SJSA1 (cell line): ENCODE results near the gene PAIP1. TPM values are rescaled to one million over a fixed set of nuclear protein-coding genes. Genes with fewer than 3 reads are reported as not detected.
"Not testable (repeated sequence)": the region's sequence is repeated elsewhere in the genome, so short reads cannot be mapped to it uniquely, and the experiment has no call there.

ENCODE experiments used
- DNase-seq, 2 experiments: peaks; one replicate each; pipeline ENCODE4 v3.0.0-alpha.2; 2015 to 2020; ENCODE audit warnings: low spot score in 2 of 2, low read depth in 1 of 2
- H3K27ac ChIP-seq: fragments of 250-450 bp; sonication (Bioruptor Pico); 2 replicates; pipeline ENCODE4 v1.5.1; 2020; ENCODE audit warnings: mild to moderate bottlenecking, moderate library complexity
- H3K27me3 ChIP-seq: fragments of 250-450 bp; sonication (Bioruptor Pico); replicated peaks from 2 replicates; pipeline ENCODE4 v1.5.1; 2020; ENCODE audit warnings: mild to moderate bottlenecking, moderate library complexity
- H3K36me3 ChIP-seq: fragments of 250-450 bp; sonication (Bioruptor Pico); 2 replicates; pipeline ENCODE4 v1.5.1; 2020; ENCODE audit warnings: mild to moderate bottlenecking
- H3K4me1 ChIP-seq: fragments of 250-450 bp; sonication (Bioruptor Pico); replicated peaks from 2 replicates; pipeline ENCODE4 v1.6.1; 2021; ENCODE audit warnings: mild to moderate bottlenecking
- H3K4me3 ChIP-seq: fragments of 250-450 bp; sonication (Bioruptor Pico); 2 replicates; pipeline ENCODE4 v1.5.1; 2020; ENCODE audit warnings: mild to moderate bottlenecking
- H3K9me3 ChIP-seq: fragments of 250-450 bp; sonication (Bioruptor Pico); replicated peaks from 2 replicates; pipeline ENCODE4 v1.5.1; 2020; ENCODE audit warnings: mild to moderate bottlenecking
- total RNA-seq: library from RNA; depleted of rRNA; stranded (reverse); fragments of >200 nt; shearing (Covaris generic); gene quantifications from 2 replicates; pipeline ENCODE4 v1.2.3, GENCODE V29; 2014

The PAIP1 gene
- total RNA-seq, 1 experiment from 2014 or later = 172 TPM

GRCh38 chr5:43523662-43524072 is 33.2 kb downstream of the PAIP1 start:
- Histone ChIP-seq H3K36me3 (peaks cover 25% of the 10 kb centered on the region), H3K4me3 (no peak overlapping the region), H3K4me1 (no peaks in the 10 kb centered on the region), H3K27me3 (no peaks in the 10 kb centered on the region), H3K27ac (no peak overlapping the region), H3K9me3 (no peaks in the 10 kb centered on the region)
- no peak for DNase-seq

- Histone ChIP-seq H3K9me3 (no peaks in the 10 kb centered on the region), H3K27ac (no peak overlapping the region), H3K4me3 (no peak overlapping the region), H3K4me1 (peaks cover 3% of the 10 kb centered on the region), H3K27me3 (no peaks in the 10 kb centered on the region), H3K36me3 (peaks cover 7% of the 10 kb centered on the region)
- DNase-seq = no peak
These were observed 36.3 kb downstream of the PAIP1 start for GRCh38 chr5:43520615-43521014.

- Histone ChIP-seq H3K36me3 (no peaks in the 10 kb centered on the region), H3K4me1 (peaks cover 12% of the 10 kb centered on the region), H3K9me3 (no peaks in the 10 kb centered on the region), H3K27ac (peak overlapping the region; percentile 95), H3K27me3 (no peaks in the 10 kb centered on the region), H3K4me3 (peak overlapping the region; percentile 52)
- DNase-seq = no peak
These were observed 41.2 kb downstream of the PAIP1 start for GRCh38 chr5:43515678-43516048.

DNA sequence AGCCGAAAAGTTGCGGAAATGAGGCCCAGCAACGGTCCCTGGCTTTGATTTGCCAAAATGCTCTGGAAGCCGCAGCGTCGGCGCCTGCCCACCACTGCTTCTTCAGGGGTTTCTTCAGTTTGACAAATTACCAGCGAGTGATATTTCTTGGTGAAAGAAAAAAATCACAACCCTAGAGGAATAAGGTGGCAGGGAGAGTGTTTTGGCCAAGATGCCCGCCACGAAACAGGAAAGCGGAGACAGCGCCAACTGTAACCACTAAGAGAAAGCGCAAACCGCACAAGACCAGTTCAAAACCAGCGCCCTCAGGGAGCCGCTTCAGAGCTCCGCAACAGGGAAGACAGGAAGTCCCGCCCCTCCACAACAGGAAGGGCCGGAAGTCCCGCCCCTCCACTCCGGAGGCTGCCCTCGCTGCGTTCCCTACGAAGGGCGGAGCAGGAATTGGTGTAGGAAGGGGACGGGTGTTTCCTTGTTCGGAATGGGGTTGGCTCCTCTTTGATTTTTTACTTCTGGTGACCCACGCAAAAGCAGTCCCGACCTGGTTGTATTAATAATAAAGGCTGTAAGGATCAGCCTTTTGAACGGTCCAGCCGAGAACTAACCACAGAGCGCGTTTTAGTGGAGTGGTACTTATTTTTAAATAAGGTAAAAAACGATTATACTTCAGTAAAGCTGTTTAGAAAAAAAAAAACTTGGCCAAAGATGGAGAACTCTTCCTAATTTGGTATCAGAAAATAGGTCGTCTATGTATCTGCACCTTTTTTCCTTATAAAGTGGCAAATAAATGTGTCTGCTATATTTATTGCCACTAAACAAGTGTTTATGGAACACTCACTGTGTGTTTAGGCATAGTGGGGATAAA is 41.8 kb downstream of the PAIP1 start, which contains the start of gene C5orf34:
TSS of gene C5orf34 (minus strand) at position 333 of the 862 bp plus-strand sequence. CDS start 5,809 bp downstream, outside the sequence.
- H3K4me3 ChIP-seq = peak within 1 kb of the TSS; percentile 52
- no peaks in the 10 kb centered on the region for H3K27me3 ChIP-seq
- peak within 1 kb of the TSS; percentile 95 for H3K27ac ChIP-seq
- H3K9me3 ChIP-seq = no peaks in the 10 kb centered on the region
- peaks cover 12% of the 10 kb centered on the region for H3K4me1 ChIP-seq
- peak; percentile 99 for DNase-seq
- no peaks in the 10 kb centered on the region for H3K36me3 ChIP-seq

GRCh38 chr5:43514471-43514815 is 42.4 kb downstream of the PAIP1 start:
- Histone ChIP-seq H3K4me3 (peak overlapping the region; percentile 52), H3K9me3 (no peaks in the 10 kb centered on the region), H3K36me3 (no peaks in the 10 kb centered on the region), H3K27me3 (no peaks in the 10 kb centered on the region), H3K27ac (peak overlapping the region; percentile 95), H3K4me1 (peaks cover 12% of the 10 kb centered on the region)
- peak in 1 of 2 experiments; percentile 61 for DNase-seq

GRCh38 chr5:43514025-43514424 is 42.9 kb downstream of the PAIP1 start:
- Histone ChIP-seq H3K27ac (peak overlapping the region; percentile 95), H3K4me3 (peak overlapping the region; percentile 52), H3K36me3 (peaks cover 3% of the 10 kb centered on the region; the same call in 1 of the 2 replicates), H3K9me3 (no peaks in the 10 kb centered on the region), H3K27me3 (no peaks in the 10 kb centered on the region), H3K4me1 (peaks cover 12% of the 10 kb centered on the region)
- DNase-seq = no peak

DNA sequence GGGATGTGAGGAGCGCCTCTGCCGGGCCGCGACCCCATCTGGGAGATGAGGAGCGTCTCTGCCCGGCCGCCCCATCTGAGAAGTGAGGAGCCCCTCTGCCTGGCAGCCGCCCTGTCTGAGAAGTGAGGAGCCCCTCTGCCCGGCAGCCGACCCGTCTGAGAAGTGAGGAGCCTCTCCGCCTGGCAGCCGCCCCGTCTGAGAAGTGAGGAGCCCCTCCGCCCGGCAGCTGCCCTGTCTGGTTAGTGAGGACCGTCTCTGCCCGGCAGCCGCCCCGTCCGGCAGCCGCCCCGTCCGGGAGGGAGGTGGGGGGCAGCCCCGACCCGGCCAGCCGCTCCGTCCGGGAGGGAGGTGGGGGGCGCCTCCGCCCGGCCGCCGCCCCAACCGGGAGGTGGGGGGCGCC is 45.8 kb downstream of the PAIP1 start:
- H3K9me3 ChIP-seq, DNase-seq, H3K27ac ChIP-seq, H3K4me3 ChIP-seq, H3K27me3 ChIP-seq: not testable (repeated sequence)
- H3K36me3 ChIP-seq = peaks cover 23% of the 10 kb centered on the region
- peaks cover 12% of the 10 kb centered on the region for H3K4me1 ChIP-seq

DNA sequence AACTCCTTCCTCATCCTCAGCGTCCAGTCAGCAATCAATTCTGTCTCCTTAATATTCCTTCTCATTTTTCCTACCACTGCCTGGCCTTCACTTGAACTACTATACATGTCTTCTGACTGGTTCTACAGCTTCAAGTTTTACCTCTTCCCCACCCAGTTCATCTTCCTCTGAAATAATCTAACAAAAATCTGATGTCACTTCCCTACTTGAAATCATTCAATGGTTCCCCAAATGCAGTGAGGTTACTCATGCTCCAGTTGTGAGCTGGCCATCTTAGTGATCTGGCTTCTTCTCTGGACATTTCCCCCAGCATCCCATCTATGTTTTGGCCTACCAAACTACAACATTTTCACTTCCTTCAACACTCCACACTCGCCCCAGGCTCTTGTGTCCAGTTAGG is 58.3 kb downstream of the PAIP1 start:
- no peak for DNase-seq
- H3K36me3 ChIP-seq = peaks cover 34% of the 10 kb centered on the region
- no peaks in the 10 kb centered on the region for H3K4me1 ChIP-seq
- H3K4me3 ChIP-seq = no peak overlapping the region
- no peak overlapping the region for H3K27ac ChIP-seq
- no peaks in the 10 kb centered on the region for H3K27me3 ChIP-seq
- no peaks in the 10 kb centered on the region for H3K9me3 ChIP-seq

DNA sequence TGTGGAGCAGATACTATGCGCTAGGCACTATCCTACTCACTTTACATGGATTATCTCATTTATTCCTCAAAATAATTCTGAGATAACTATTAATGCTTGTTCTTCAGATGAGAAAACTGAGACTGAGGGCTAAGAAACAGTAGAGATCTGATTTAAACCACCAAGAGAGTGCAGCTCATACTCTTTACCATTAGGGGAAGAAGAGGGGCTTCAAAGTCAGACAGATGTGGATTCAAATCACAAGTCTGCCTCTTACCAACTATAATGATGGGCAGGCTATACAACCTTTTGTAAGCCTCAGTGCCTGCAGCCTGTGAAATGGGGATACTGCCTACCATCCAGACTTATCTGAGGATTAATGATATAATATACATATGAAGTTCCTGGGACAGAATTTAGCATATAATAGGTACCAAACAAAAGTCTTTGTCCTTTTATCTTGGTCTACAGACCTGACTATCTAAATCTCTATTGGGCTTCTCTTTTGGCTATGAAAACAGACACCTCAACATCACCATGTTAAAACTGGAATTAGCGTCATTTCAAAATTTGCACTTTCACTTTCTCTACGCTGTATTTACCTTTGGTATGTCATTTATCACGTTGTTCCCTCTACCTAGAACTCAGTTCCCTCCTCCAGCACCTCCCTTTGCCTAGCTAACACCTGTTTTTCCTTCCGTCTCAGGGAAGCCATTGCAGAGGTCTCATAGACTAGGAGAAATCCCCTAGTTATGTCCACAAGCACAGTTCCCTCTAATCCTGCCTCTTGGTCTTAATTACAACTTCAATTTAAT is 59.4 kb downstream of the PAIP1 start:
- peaks cover 23% of the 10 kb centered on the region for H3K36me3 ChIP-seq
- DNase-seq = no peak
- H3K27me3 ChIP-seq = no peaks in the 10 kb centered on the region

DNA sequence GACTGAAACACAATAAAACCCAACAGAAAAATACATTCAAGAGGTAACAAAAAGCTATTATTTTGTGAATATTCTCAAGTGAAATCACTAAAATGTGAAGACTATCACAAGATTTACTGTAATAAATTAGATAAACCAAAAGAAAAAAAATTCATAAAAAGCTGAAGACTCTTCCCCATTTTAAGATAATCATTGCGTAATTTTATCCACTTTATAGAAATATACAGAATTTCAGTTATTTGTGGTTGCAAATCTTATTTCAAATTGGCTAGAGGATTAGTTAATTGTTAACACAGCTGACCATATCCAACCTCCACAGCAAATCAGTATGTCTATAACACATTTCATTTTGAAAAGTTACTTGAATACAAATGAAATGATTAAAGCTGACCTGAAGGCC is 65.6 kb downstream of the PAIP1 start:
- H3K36me3 ChIP-seq = peaks cover 24% of the 10 kb centered on the region
- no peaks in the 10 kb centered on the region for H3K27me3 ChIP-seq

More for the DNA sequence above, 59.4 kb downstream of the PAIP1 start:
- Histone ChIP-seq H3K27ac (no peak overlapping the region), H3K4me1 (no peaks in the 10 kb centered on the region), H3K4me3 (no peak overlapping the region), H3K9me3 (no peaks in the 10 kb centered on the region)

DNA sequence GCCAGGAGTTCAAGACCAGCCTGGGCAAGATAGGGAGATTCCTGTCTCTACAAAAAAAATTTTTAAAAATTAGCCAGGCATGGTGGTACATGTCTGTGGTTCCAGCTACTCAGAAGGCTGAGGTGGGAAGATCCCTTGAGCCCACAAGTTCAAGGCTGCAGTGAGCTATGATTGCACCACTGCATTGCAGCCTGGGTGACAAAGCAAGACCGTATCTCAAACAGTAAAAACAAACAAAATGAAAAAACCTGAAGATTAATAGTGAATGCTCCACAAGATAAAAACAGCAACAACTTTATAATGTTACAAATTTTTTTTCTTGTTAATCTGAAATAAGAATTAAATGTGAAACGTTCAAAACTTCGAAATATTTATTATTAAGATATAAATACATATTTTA is 70.5 kb downstream of the PAIP1 start:
- H3K36me3 ChIP-seq = peaks cover 21% of the 10 kb centered on the region
- H3K4me3 ChIP-seq = no peak overlapping the region
- no peak overlapping the region for H3K27ac ChIP-seq
- no peaks in the 10 kb centered on the region for H3K27me3 ChIP-seq
- peaks cover 13% of the 10 kb centered on the region for H3K4me1 ChIP-seq
- no peaks in the 10 kb centered on the region for H3K9me3 ChIP-seq
- DNase-seq = no peak

More for the DNA sequence above, 65.6 kb downstream of the PAIP1 start:
- Histone ChIP-seq H3K4me3 (no peak overlapping the region), H3K27ac (no peak overlapping the region), H3K9me3 (no peaks in the 10 kb centered on the region), H3K4me1 (no peaks in the 10 kb centered on the region)
- no peak for DNase-seq

DNA sequence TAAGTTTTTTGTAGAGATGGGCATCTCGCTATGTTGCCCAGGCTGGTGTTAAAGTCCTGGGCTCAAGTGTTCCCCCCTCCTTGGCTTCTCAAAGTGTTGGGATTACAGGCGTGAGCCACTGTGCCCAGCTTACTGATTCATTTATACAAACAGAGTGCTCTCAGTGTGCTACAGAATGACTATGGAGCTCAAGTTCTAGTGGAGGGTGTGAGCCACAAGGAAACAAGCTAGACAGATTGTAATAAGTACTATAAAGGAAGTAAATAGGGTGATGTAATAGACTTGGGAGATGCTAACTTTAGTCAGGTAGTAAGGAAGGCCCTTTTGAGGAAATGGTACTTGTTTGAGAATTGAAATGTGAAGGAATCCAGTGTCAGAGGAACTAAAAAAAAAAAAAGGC is 71.5 kb downstream of the PAIP1 start:
- Histone ChIP-seq H3K9me3 (no peaks in the 10 kb centered on the region), H3K4me3 (no peak overlapping the region), H3K27me3 (no peaks in the 10 kb centered on the region), H3K4me1 (peaks cover 13% of the 10 kb centered on the region), H3K27ac (no peak overlapping the region), H3K36me3 (peaks cover 16% of the 10 kb centered on the region)
- no peak for DNase-seq

DNA sequence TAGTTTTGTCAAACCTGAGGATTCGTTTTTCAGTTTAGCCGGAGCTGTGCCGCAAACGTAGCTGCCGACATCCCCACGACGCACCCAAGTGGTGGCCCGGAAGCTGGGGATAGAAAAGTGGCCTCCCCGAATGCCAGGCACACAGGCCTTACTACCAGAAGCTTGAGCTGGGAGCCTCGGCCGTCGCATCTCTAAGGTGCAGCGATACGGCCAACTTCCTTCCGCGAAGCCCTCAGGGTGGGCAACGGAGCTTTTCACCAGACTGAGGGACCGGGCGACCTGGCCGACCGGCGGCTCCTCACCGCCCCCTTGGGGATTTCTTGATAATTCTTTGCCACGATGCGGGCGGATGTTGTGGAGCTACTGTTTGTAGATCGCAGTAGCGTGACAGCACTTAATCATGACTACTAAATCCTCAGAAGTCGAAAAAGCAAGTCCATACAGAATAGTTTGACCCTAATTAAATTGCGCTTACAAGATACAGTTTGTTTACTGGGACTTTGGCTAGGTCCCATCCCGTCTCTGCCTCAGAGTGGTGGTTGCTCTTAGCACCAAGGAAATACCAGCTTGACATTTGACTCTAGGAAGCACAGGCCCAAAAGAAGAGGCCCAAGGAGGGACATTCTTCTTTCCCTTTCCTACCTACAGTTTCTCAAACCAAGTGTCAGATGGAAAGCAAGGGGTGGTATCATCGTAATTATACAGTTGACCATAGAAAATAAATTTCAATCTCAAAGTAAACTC is 72.6 kb downstream of the PAIP1 start:
- Histone ChIP-seq H3K27me3 (no peaks in the 10 kb centered on the region), H3K27ac (peak overlapping the region; percentile 87), H3K9me3 (no peaks in the 10 kb centered on the region), H3K4me3 (peak overlapping the region; percentile 77), H3K36me3 (peaks cover 12% of the 10 kb centered on the region), H3K4me1 (peaks cover 13% of the 10 kb centered on the region)
- DNase-seq = peak; percentile 85 to 91
